ENCODE results near the gene LAD1. TPM values are rescaled to one million over a fixed set of nuclear protein-coding genes. Genes with fewer than 3 reads are reported as not detected.
A peak's percentile ranks its signal among the peaks of the same experiment; 100 is the strongest.

LAD1 gene
- total and polyA plus RNA-seq, 2 of the 4 experiments (the other 2 are of a cell fraction) = under 0.01 to 0.07 TPM

DNA sequence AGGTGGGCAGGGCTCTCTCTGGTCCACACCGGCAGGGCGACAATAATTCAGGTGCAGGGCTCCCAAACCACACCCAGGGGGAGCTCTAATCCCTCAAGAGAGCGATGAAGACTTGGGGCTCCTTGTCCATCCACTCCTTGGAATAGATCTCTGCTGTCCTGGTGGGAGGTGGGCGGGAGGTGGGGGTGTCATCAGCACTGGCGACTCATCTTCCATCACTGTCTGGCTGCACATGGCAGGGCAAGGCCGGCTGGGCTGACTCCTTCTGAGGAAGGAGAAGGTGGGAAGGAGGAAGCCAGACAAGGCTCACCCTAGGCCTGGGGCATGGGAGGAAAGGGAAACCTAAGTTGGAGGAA, 50.9 kb downstream of the LAD1 start:
- Histone ChIP-seq H2AK5ac (ENCODE audit: low read depth, low read length) (no peak overlapping the region), H3K56ac (ENCODE audit: extremely low read depth, insufficient read depth, low read length) (no peak overlapping the region), H3K27me3 (ENCODE audit: control insufficient read depth, insufficient read depth, low read length) (peaks cover 53% of the 10 kb centered on the region), H2AFZ (replicated peaks; ENCODE audit: low read length, poor library complexity) (peak overlapping the region; percentile 76), H3K18ac (ENCODE audit: low read depth, low read length) (no peak overlapping the region), H4K20me1 (ENCODE audit: insufficient read depth, low read length) (no peaks in the 10 kb centered on the region), H4K8ac (ENCODE audit: low read depth in 2 of 2, low read length in 2 of 2) (no peak overlapping the region), H3K9me1 (ENCODE audit: insufficient read depth, low read length) (no peaks in the 10 kb centered on the region), H2BK15ac (ENCODE audit: low read depth, low read length) (no peak overlapping the region), H3K9me3 (ENCODE audit: control insufficient read depth, insufficient read depth, low read length) (no peaks in the 10 kb centered on the region; the same call in 1 of the 2 replicates), H3K79me1 (ENCODE audit: low read depth in 1 of 2, low read length in 2 of 2) (no peaks in the 10 kb centered on the region), H3K27ac (ENCODE audit: insufficient read depth, low read length) (no peak overlapping the region), H4K5ac (ENCODE audit: low read depth, low read length) (no peak overlapping the region), H3K4ac (ENCODE audit: low read depth, low read length) (no peak overlapping the region), H2AK9ac (replicated peaks; ENCODE audit: low read depth, low read length, poor library complexity) (no peak overlapping the region), H3K4me3 (ENCODE audit: insufficient read depth, low read depth, low read length) (no peak overlapping the region), H3K23ac (ENCODE audit: low read depth, low read length) (no peak overlapping the region), H2BK20ac (ENCODE audit: low read depth, low read length) (no peak overlapping the region), H2BK120ac (ENCODE audit: low read depth, low read length) (no peak overlapping the region), H2BK5ac (ENCODE audit: low read depth, low read length, poor library complexity, severe bottlenecking) (no peak overlapping the region), H3K4me1 (ENCODE audit: control insufficient read depth, insufficient read depth, low read length) (no peaks in the 10 kb centered on the region), H4K91ac (ENCODE audit: insufficient read depth, low read depth, low read length) (no peak overlapping the region), H3K14ac (replicated peaks; ENCODE audit: low read depth, low read length) (no peak overlapping the region), H3K9ac (ENCODE audit: low read depth, low read length) (no peak overlapping the region), H3K36me3 (ENCODE audit: control insufficient read depth, insufficient read depth, low read length) (no peaks in the 10 kb centered on the region), H3K4me2 (ENCODE audit: low read depth, low read length) (no peak overlapping the region)
- no peak for TF ChIP-seq RCOR1 (IDR thresholded peaks at IDR 0.05; ENCODE audit: insufficient replicate concordance, low read length)
- TF ChIP-seq RAD21 (IDR thresholded peaks at IDR 0.05; ENCODE audit: low read length) = peak; percentile 82
- TF ChIP-seq MXI1 (IDR thresholded peaks at IDR 0.05; ENCODE audit: borderline replicate concordance, low read depth, low read length) = no peak
- TF ChIP-seq SMC3 (IDR thresholded peaks at IDR 0.05; ENCODE audit: low read depth, low read length) = peak; percentile 66
- TF ChIP-seq, protein P1, sequence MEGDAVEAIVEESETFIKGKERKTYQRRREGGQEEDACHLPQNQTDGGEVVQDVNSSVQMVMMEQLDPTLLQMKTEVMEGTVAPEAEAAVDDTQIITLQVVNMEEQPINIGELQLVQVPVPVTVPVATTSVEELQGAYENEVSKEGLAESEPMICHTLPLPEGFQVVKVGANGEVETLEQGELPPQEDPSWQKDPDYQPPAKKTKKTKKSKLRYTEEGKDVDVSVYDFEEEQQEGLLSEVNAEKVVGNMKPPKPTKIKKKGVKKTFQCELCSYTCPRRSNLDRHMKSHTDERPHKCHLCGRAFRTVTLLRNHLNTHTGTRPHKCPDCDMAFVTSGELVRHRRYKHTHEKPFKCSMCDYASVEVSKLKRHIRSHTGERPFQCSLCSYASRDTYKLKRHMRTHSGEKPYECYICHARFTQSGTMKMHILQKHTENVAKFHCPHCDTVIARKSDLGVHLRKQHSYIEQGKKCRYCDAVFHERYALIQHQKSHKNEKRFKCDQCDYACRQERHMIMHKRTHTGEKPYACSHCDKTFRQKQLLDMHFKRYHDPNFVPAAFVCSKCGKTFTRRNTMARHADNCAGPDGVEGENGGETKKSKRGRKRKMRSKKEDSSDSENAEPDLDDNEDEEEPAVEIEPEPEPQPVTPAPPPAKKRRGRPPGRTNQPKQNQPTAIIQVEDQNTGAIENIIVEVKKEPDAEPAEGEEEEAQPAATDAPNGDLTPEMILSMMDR (conservative IDR thresholded peaks at IDR 0.05; ENCODE audit: low read depth, low read length) = peak; percentile 82
- TF ChIP-seq POLR2A (IDR thresholded peaks at IDR 0.05; ENCODE audit: low read depth, low read length) = no peak
- TF ChIP-seq CHD1 (IDR thresholded peaks at IDR 0.05; ENCODE audit: low read depth, low read length) = no peak
- ChIA-PET POLR2A (ENCODE audit: unreplicated experiment) (no interaction called here), CTCF (interaction anchor here (0.7 to 2.6 kb wide), 7 partner anchors 13 to 165 kb away, joined by 3 to 8 read pairs (median 3); no protein-coding TSS in a partner anchor)
- dilution Hi-C loops (cut with HindIII; ENCODE audit: low sequenced_read_pairs, unreplicated experiment) = no loop called here
- DNase-seq = peak; percentile 63
- WGBS, 2 experiments (ENCODE audit: extremely low coverage in 2 of 2, insufficient read length in 1 of 2) = no CpG with 5 or more reads among the region's 6 CpGs
- BruUV-seq (replicated peaks) = no TSS peak
- in situ Hi-C loops (cut with MboI; ENCODE audit: low sequenced_read_pairs) = no loop called here
- intact Hi-C loops (cut with micrococcal nuclease) = loop anchor here (1.0 to 2.0 kb wide), 2 partner anchors 60 to 165 kb away; no protein-coding TSS in a partner anchor
- ATAC-seq (ENCODE audit: low read depth) = peak; percentile 91
